ENCODE results near the gene FFAR4. TPM values are rescaled to one million over a fixed set of nuclear protein-coding genes. Genes with fewer than 3 reads are reported as not detected.

The FFAR4 gene
- total RNA-seq, 1 donor from 2014 or later, result 0.08 TPM

GRCh38 chr10:93553482-93554315 lies 12.8 kb upstream of the FFAR4 start:
- intact Hi-C loops (cut with micrococcal nuclease), result loop anchor here (5.0 kb wide), 1 partner anchor 129 kb away; no protein-coding TSS in a partner anchor
- H3K27ac ChIP-seq (replicated peaks), result no peak overlapping the region
- no peaks in the 10 kb centered on the region for H3K36me3 ChIP-seq
- H3K27me3 ChIP-seq (ENCODE audit: low read depth), result no peaks in the 10 kb centered on the region
- TF ChIP-seq CTCF (IDR thresholded peaks at IDR 0.05; ENCODE audit: borderline replicate concordance), result no peak
- H3K9me3 ChIP-seq (replicated peaks), result no peaks in the 10 kb centered on the region
- H3K4me1 ChIP-seq, result no peaks in the 10 kb centered on the region
- H3K4me3 ChIP-seq, result no peak overlapping the region
- DNase-seq, result no peak

- Histone ChIP-seq H3K4me1 (no peaks in the 10 kb centered on the region), H3K4me3 (no peak overlapping the region), H3K9me3 (replicated peaks) (peaks cover under 1% of the 10 kb centered on the region), H3K27me3 (ENCODE audit: low read depth) (no peaks in the 10 kb centered on the region), H3K36me3 (no peaks in the 10 kb centered on the region), H3K27ac (replicated peaks) (no peak overlapping the region)
- intact Hi-C loops (cut with micrococcal nuclease), result loop anchor here (5.0 kb wide), 1 partner anchor 128 kb away; no protein-coding TSS in a partner anchor
- DNase-seq, result no peak
- no peak for TF ChIP-seq CTCF (IDR thresholded peaks at IDR 0.05; ENCODE audit: borderline replicate concordance)
Measured at GRCh38 chr10:93554316-93554663, 12.2 kb upstream of the FFAR4 start.

GRCh38 chr10:93554760-93555432 lies 11.6 kb upstream of the FFAR4 start:
- H3K36me3 ChIP-seq, result no peaks in the 10 kb centered on the region
- peak; percentile 73 for TF ChIP-seq CTCF (IDR thresholded peaks at IDR 0.05; ENCODE audit: borderline replicate concordance)
- H3K27ac ChIP-seq (replicated peaks), result no peak overlapping the region
- intact Hi-C loops (cut with micrococcal nuclease), result loop anchor here (5.0 kb wide), 1 partner anchor 127 kb away; no protein-coding TSS in a partner anchor
- H3K9me3 ChIP-seq (replicated peaks), result peaks cover 5% of the 10 kb centered on the region
- H3K4me1 ChIP-seq, result no peaks in the 10 kb centered on the region
- peak; percentile 69 for DNase-seq
- peaks cover 4% of the 10 kb centered on the region for H3K27me3 ChIP-seq (ENCODE audit: low read depth)
- H3K4me3 ChIP-seq, result no peak overlapping the region

DNA sequence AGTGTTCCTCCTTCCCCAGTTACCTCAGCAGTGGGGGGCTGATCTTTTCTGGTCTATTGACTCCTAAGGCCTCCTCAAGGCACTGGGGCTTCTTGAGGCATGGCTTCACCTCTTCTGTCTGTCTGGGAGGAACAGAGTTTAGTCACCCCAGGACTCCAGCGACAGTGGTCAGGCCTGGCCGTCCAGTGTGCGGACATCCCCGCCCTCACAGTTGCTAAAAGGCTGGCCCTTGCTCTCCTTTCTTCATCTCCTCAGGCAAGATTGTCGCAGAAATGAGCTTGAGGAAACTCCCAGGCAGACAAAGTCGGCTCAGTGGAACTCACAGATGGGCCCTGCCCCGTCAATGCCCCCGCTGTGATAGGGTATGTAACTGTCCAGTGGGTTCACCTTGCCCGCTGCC lies 7.0 kb upstream of the FFAR4 start:
- intact Hi-C loops (cut with micrococcal nuclease), result no loop called here
- H3K4me3 ChIP-seq, result no peak overlapping the region
- peaks cover 5% of the 10 kb centered on the region for H3K9me3 ChIP-seq (replicated peaks)
- no peak for TF ChIP-seq CTCF (IDR thresholded peaks at IDR 0.05; ENCODE audit: borderline replicate concordance)
- no peak for DNase-seq
- H3K4me1 ChIP-seq, result no peaks in the 10 kb centered on the region
- H3K27ac ChIP-seq (replicated peaks), result no peak overlapping the region
- peaks cover 33% of the 10 kb centered on the region for H3K27me3 ChIP-seq (ENCODE audit: low read depth)
- H3K36me3 ChIP-seq, result no peaks in the 10 kb centered on the region

GRCh38 chr10:93560541-93560940 lies 5.9 kb upstream of the FFAR4 start:
- H3K4me1 ChIP-seq, result no peaks in the 10 kb centered on the region
- intact Hi-C loops (cut with micrococcal nuclease), result no loop called here
- H3K27me3 ChIP-seq (ENCODE audit: low read depth), result peaks cover 43% of the 10 kb centered on the region
- peaks cover 5% of the 10 kb centered on the region for H3K9me3 ChIP-seq (replicated peaks)
- no peak overlapping the region for H3K4me3 ChIP-seq
- no peak overlapping the region for H3K27ac ChIP-seq (replicated peaks)
- H3K36me3 ChIP-seq, result no peaks in the 10 kb centered on the region
- no peak for DNase-seq
- TF ChIP-seq CTCF (IDR thresholded peaks at IDR 0.05; ENCODE audit: borderline replicate concordance), result no peak

Measured in left ventricle myocardium inferior (tissue), 1 donor.